Mesodermal cell (in vitro differentiated cells): ENCODE data around the gene LMO7.

Experiments
- H3K27ac ChIP-seq: 2 replicates; pipeline ENCODE4 v1.7.0; 2013; ENCODE audit warnings: mild to moderate bottlenecking, low read depth, low read length, moderate library complexity; ENCODE audit not compliant: severe bottlenecking
- H3K36me3 ChIP-seq: 2 replicates; pipeline ENCODE4 v1.7.1; 2013; ENCODE audit warnings: mild to moderate bottlenecking, low read length, moderate library complexity; ENCODE audit not compliant: control insufficient read depth, insufficient read depth
- H3K4me1 ChIP-seq: one replicate; pipeline ENCODE4 v1.7.1; 2013; ENCODE audit warnings: mild to moderate bottlenecking, low read length; ENCODE audit not compliant: insufficient read depth, control insufficient read depth, poor library complexity, severe bottlenecking
- H3K4me3 ChIP-seq: 2 replicates; pipeline ENCODE4 v1.7.0; 2013; ENCODE audit warnings: low read length, control low read depth, mild to moderate bottlenecking; ENCODE audit not compliant: insufficient read depth, poor library complexity, severe bottlenecking; ENCODE audit errors: extremely low read depth
- H3K9me3 ChIP-seq: 2 replicates; pipeline ENCODE4 v1.7.1; 2013; ENCODE audit warnings: mild to moderate bottlenecking, low read length, moderate library complexity; ENCODE audit not compliant: control insufficient read depth
- WGBS, 2 experiments: methylation state at CpG; one replicate each; pipeline ENCODE4 v1.1.5; 2013; ENCODE audit warnings: missing lambda C conversion rate in 2 of 2; ENCODE audit not compliant: insufficient coverage in 2 of 2; 5-methylcytosine and 5-hydroxymethylcytosine counted together

The LMO7 gene

DNA sequence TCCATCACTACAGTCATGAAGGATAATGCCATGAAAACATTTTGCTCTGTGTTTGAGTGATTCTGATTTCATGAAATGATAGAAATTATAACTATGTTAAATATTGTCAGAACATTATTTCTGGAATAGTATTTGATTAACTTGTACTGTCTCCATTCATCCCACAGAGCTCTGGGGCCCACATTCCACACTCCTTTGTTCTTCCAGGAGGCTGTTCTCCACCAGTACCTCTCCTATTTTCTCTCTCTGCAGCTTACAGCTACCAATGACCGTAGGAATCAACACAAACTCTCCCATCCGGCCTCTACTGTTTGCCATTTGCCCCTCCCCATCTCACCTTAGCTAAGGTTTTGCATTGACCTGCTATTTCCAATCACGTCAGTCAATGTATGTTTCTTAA lies 240.9 kb downstream of the LMO7 start:
- 75 to 76% methylated on average over 3 of the region's 3 CpGs for WGBS, 2 experiments
- no peaks in the 10 kb centered on the region for H3K9me3 ChIP-seq
- no peak overlapping the region for H3K4me3 ChIP-seq
- H3K4me1 ChIP-seq = peaks cover 5% of the 10 kb centered on the region
- no peak overlapping the region for H3K27ac ChIP-seq
- H3K36me3 ChIP-seq = no peaks in the 10 kb centered on the region

GRCh38 chr13:75879656-75880055 lies 243.5 kb downstream of the LMO7 start:
- Histone ChIP-seq H3K9me3 (no peaks in the 10 kb centered on the region), H3K4me1 (peaks cover 5% of the 10 kb centered on the region), H3K4me3 (no peak overlapping the region), H3K27ac (no peak overlapping the region), H3K36me3 (no peaks in the 10 kb centered on the region)
- 80 to 100% methylated on average over 2 to 3 of the region's 4 CpGs for WGBS, 2 experiments

- Histone ChIP-seq H3K4me3 (no peak overlapping the region), H3K36me3 (no peaks in the 10 kb centered on the region), H3K27ac (no peak overlapping the region), H3K4me1 (peaks cover 5% of the 10 kb centered on the region), H3K9me3 (no peaks in the 10 kb centered on the region)
- WGBS, 2 experiments = 95 to 100% methylated on average over 1 to 3 of the region's 4 CpGs
These were observed 245.1 kb downstream of the LMO7 start for GRCh38 chr13:75881109-75881775.

GRCh38 chr13:75882261-75882660 lies 246.1 kb downstream of the LMO7 start:
- Histone ChIP-seq H3K36me3 (no peaks in the 10 kb centered on the region), H3K27ac (no peak overlapping the region), H3K4me3 (no peak overlapping the region), H3K9me3 (no peaks in the 10 kb centered on the region), H3K4me1 (no peaks in the 10 kb centered on the region)
- WGBS, 2 experiments = no CpG with 5 or more reads among the region's 1 CpG

- Histone ChIP-seq H3K4me1 (peaks cover 8% of the 10 kb centered on the region), H3K27ac (peak overlapping the region; percentile 52), H3K36me3 (no peaks in the 10 kb centered on the region), H3K9me3 (no peaks in the 10 kb centered on the region), H3K4me3 (no peak overlapping the region)
These were observed 253.3 kb downstream of the LMO7 start for GRCh38 chr13:75889427-75889826.

DNA sequence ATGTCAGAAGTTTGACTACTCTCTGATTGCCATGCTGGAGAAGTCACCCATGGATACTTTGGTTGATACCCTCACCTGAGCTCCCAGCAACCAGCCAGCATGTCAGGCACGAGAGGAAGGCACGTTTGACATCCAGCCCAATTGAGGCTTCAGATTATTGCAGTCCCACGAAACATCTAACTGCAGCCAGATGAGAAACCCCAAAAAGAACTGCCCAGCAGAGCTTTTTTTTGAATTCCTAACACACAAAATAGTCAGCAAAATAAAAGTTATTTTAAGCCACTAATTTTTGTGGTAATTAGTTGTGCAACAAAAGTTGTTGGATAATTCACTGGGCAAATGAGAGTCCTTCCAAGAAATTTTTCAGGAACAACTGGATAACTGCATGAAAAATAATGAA lies 259.0 kb downstream of the LMO7 start:
- H3K9me3 ChIP-seq = no peaks in the 10 kb centered on the region
- no peaks in the 10 kb centered on the region for H3K36me3 ChIP-seq
- no peak overlapping the region for H3K4me3 ChIP-seq
- H3K27ac ChIP-seq = no peak overlapping the region
- H3K4me1 ChIP-seq = no peaks in the 10 kb centered on the region
- WGBS, 2 experiments = 67 to 77% methylated on average over 1 to 3 of the region's 3 CpGs

- no CpG with 5 or more reads among the region's 2 CpGs for WGBS, 2 experiments
- no peaks in the 10 kb centered on the region for H3K9me3 ChIP-seq
These were observed 260.1 kb downstream of the LMO7 start for GRCh38 chr13:75896271-75896670.

DNA sequence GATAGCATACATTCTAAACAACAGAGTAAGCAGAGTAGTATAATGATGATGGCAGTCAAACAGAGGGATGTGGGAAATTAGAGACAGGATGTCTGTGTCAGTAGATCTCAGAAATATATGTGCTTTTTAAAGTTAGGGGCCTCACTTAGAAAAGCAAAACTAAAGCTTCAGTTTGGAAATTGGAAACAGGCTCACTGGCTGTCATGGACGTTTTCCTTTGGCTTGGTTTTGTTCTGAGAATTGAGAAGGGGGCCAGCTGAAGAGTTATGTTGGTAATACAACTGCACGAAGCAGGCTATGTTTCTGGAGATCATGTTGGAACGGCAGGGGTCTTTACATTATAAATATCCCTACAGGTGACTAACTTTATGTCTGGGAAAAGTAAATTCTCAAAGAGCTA lies 261.3 kb downstream of the LMO7 start:
- no peaks in the 10 kb centered on the region for H3K4me1 ChIP-seq
- H3K36me3 ChIP-seq = no peaks in the 10 kb centered on the region
- WGBS, 2 experiments = 80 to 100% methylated on average over 1 of the region's 3 CpGs
- H3K9me3 ChIP-seq = no peaks in the 10 kb centered on the region
- no peak overlapping the region for H3K4me3 ChIP-seq
- no peak overlapping the region for H3K27ac ChIP-seq

More at GRCh38 chr13:75896271-75896670, 260.1 kb downstream of the LMO7 start:
- Histone ChIP-seq H3K4me3 (no peak overlapping the region), H3K27ac (no peak overlapping the region), H3K4me1 (no peaks in the 10 kb centered on the region), H3K36me3 (no peaks in the 10 kb centered on the region)

GRCh38 chr13:75901501-75901900 lies 265.4 kb downstream of the LMO7 start:
- Histone ChIP-seq H3K4me3 (no peak overlapping the region), H3K36me3 (no peaks in the 10 kb centered on the region), H3K4me1 (no peaks in the 10 kb centered on the region), H3K9me3 (no peaks in the 10 kb centered on the region), H3K27ac (no peak overlapping the region)
- WGBS, 2 experiments = 100% methylated on average over 1 to 2 of the region's 2 CpGs

DNA sequence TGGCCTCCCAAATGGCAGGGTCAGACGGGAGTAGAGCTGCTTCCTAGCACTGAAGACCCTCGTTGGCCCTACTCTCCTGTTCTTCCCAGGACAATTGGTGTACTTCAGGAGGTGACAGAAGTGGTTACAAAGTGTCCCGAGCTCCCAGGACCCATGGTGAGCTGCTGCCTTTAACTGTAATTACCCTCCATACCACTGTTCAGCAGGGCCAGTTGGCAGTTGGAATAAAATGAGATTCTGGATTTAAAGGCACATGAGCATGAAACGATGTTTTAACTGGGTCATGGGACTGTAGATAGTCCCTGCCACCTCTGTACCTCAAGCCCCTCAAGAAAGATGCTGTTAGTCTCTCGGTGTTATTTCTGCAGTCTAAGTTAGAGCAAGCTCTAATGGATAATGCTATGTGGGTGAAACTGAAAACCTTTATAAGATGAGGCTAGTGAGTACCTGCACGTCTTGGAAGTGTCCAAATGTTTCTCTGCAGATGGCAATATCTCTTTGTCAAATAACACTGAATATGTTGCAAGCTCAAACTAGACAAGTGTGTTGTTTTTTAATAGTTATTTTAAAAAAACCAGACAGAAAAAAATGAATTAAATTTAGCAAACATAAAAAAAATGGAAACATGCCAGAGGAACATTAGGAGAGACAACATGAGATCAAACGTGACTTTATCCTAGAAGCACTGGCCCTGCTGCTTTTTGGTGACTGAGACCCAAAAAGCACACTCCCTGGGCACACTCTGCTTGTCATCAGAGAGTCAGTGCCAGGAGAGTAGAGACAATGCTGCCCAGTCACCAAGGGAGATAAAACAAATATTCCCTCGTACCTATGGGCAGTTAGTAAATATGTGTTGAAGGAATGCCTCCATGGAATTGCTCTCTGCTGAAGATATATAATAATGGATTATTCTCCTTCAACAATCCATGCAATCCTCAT lies 266.3 kb downstream of the LMO7 start:
- H3K4me3 ChIP-seq = no peak overlapping the region
- H3K27ac ChIP-seq = no peak overlapping the region
- H3K4me1 ChIP-seq = no peaks in the 10 kb centered on the region
- whole genome bisulfite sequencing, 2 experiments = 82 to 93% methylated on average over 3 of the region's 8 CpGs
- H3K36me3 ChIP-seq = no peaks in the 10 kb centered on the region
- H3K9me3 ChIP-seq = no peaks in the 10 kb centered on the region

- no peaks in the 10 kb centered on the region for H3K4me1 ChIP-seq
These were observed 267.9 kb downstream of the LMO7 start for GRCh38 chr13:75904012-75904411.

More at GRCh38 chr13:75904012-75904411, 267.9 kb downstream of the LMO7 start:
- no peak overlapping the region for H3K27ac ChIP-seq
- H3K4me3 ChIP-seq = no peak overlapping the region
- H3K9me3 ChIP-seq = no peaks in the 10 kb centered on the region
- no peaks in the 10 kb centered on the region for H3K36me3 ChIP-seq
- WGBS, 2 experiments = no CpG with 5 or more reads among the region's 2 CpGs
